ENCODE measurements around the gene GAL3ST2. TPM values are rescaled to one million over a fixed set of nuclear protein-coding genes. Genes with fewer than 3 reads are reported as not detected.
"Not testable (repeated sequence)": the region's sequence is repeated elsewhere in the genome, so short reads cannot be mapped to it uniquely, and the experiment has no call there.

Gene GAL3ST2
- polyA plus RNA-seq: not detected

GRCh38 chr2:241776336-241777169, at the start of gene GAL3ST2:
GAL3ST2 (plus strand) TSS chr2:241776822; CDS start chr2:241776956, 134 bp downstream.
- H3K4me3 Mint-ChIP-seq: no peak within 1 kb of the TSS
- peaks cover 6 to 8% (median 7%) of the 10 kb centered on the region in 3 donors for H3K4me1 Mint-ChIP-seq
- H3K9me3 Mint-ChIP-seq: peaks cover 0 to 2% (median 2%) of the 10 kb centered on the region in 3 donors
- H3K36me3 Mint-ChIP-seq: no peaks in the 10 kb centered on the region
- H3K27ac Mint-ChIP-seq: no peak within 1 kb of the TSS
- no peaks in the 10 kb centered on the region for H3K27me3 Mint-ChIP-seq

GRCh38 chr2:241728000-241728399, 48.6 kb upstream of the GAL3ST2 start:
- Mint-ChIP-seq H3K27ac (no peak overlapping the region), H3K4me1 (peaks cover 3 to 15% (median 7%) of the 10 kb centered on the region in 3 donors), H3K4me3 (no peak overlapping the region)

GRCh38 chr2:241728627-241729026, 48.0 kb upstream of the GAL3ST2 start:
- Mint-ChIP-seq H3K36me3 (peaks cover 2% of the 10 kb centered on the region), H3K4me1 (peaks cover 3 to 15% (median 7%) of the 10 kb centered on the region in 3 donors), H3K4me3 (no peak overlapping the region), H3K9me3 (no peaks in the 10 kb centered on the region), H3K27ac (no peak overlapping the region), H3K27me3 (no peaks in the 10 kb centered on the region)

More at GRCh38 chr2:241728000-241728399, 48.6 kb upstream of the GAL3ST2 start:
- peaks cover 3% of the 10 kb centered on the region for H3K36me3 Mint-ChIP-seq
- no peaks in the 10 kb centered on the region for H3K27me3 Mint-ChIP-seq
- H3K9me3 Mint-ChIP-seq: no peaks in the 10 kb centered on the region

GRCh38 chr2:241729868-241730267, 46.8 kb upstream of the GAL3ST2 start:
- Mint-ChIP-seq H3K27me3 (no peaks in the 10 kb centered on the region), H3K9me3 (no peaks in the 10 kb centered on the region), H3K4me1 (peaks cover 3 to 15% (median 7%) of the 10 kb centered on the region in 3 donors), H3K36me3 (peaks cover 2% of the 10 kb centered on the region), H3K27ac (no peak overlapping the region), H3K4me3 (peak overlapping the region in 2 of 4 donors; percentile 23 to 50)

- H3K36me3 Mint-ChIP-seq: no peaks in the 10 kb centered on the region
- no peaks in the 10 kb centered on the region for H3K9me3 Mint-ChIP-seq
- no peak overlapping the region for H3K27ac Mint-ChIP-seq
- no peaks in the 10 kb centered on the region for H3K27me3 Mint-ChIP-seq
- peak overlapping the region in 2 of 4 donors; percentile 72 to 84 for H3K4me3 Mint-ChIP-seq
- peaks cover 7 to 15% (median 7%) of the 10 kb centered on the region in 3 donors for H3K4me1 Mint-ChIP-seq
Measured at GRCh38 chr2:241730671-241731293, 45.8 kb upstream of the GAL3ST2 start.

- peak overlapping the region; percentile 83 to 90 (median 86) for H3K27ac Mint-ChIP-seq
- not testable (repeated sequence) for H3K9me3 Mint-ChIP-seq, H3K27me3 Mint-ChIP-seq, H3K36me3 Mint-ChIP-seq
- H3K4me3 Mint-ChIP-seq: peak overlapping the region; percentile 72 to 86 (median 84)
- peaks cover 7 to 16% (median 9%) of the 10 kb centered on the region in 3 donors for H3K4me1 Mint-ChIP-seq
Measured at GRCh38 chr2:241732513-241733186, 44.0 kb upstream of the GAL3ST2 start.

- no peaks in the 10 kb centered on the region for H3K9me3 Mint-ChIP-seq
- H3K4me3 Mint-ChIP-seq: peak overlapping the region; percentile 68 to 85 (median 80)
- H3K36me3 Mint-ChIP-seq: peaks cover 3% of the 10 kb centered on the region
- H3K4me1 Mint-ChIP-seq: peaks cover 7 to 17% (median 9%) of the 10 kb centered on the region in 3 donors
- peak overlapping the region in 2 of 3 donors; percentile 83 to 92 for H3K27ac Mint-ChIP-seq
- H3K27me3 Mint-ChIP-seq: no peaks in the 10 kb centered on the region
Measured at GRCh38 chr2:241733391-241734207, 43.0 kb upstream of the GAL3ST2 start.

- Mint-ChIP-seq H3K4me3 (peak overlapping the region; percentile 63 to 85 (median 70)), H3K27me3 (no peaks in the 10 kb centered on the region)
Measured at GRCh38 chr2:241734208-241734466, 42.5 kb upstream of the GAL3ST2 start.

GRCh38 chr2:241734467-241735208, 42.0 kb upstream of the GAL3ST2 start, which contains the start of gene D2HGDH:
D2HGDH (plus strand) TSS chr2:241734630; CDS start chr2:241735225, 595 bp downstream.
- Mint-ChIP-seq H3K4me3 (peak within 1 kb of the TSS; percentile 84 to 93 (median 88)), H3K27me3 (no peaks in the 10 kb centered on the region), H3K27ac (peak within 1 kb of the TSS; percentile 73 to 92 (median 83)), H3K36me3 (peaks cover 3% of the 10 kb centered on the region), H3K4me1 (peaks cover 7 to 18% (median 9%) of the 10 kb centered on the region in 3 donors), H3K9me3 (no peaks in the 10 kb centered on the region)

More at GRCh38 chr2:241734208-241734466, 42.5 kb upstream of the GAL3ST2 start:
- H3K27ac Mint-ChIP-seq: peak overlapping the region; percentile 73 to 92 (median 83)
- H3K36me3 Mint-ChIP-seq: peaks cover 3% of the 10 kb centered on the region
- H3K4me1 Mint-ChIP-seq: peaks cover 7 to 18% (median 9%) of the 10 kb centered on the region in 3 donors
- H3K9me3 Mint-ChIP-seq: no peaks in the 10 kb centered on the region

- Mint-ChIP-seq H3K27ac (peak overlapping the region in 1 of 3 donors; percentile 83), H3K9me3 (no peaks in the 10 kb centered on the region), H3K4me1 (peaks cover 7 to 11% (median 8%) of the 10 kb centered on the region in 3 donors), H3K36me3 (peaks cover 3% of the 10 kb centered on the region), H3K27me3 (no peaks in the 10 kb centered on the region), H3K4me3 (peak overlapping the region; percentile 84 to 90 (median 88))
Measured at GRCh38 chr2:241736111-241736510, 40.5 kb upstream of the GAL3ST2 start.

- no peaks in the 10 kb centered on the region for H3K27me3 Mint-ChIP-seq
- peaks cover 3% of the 10 kb centered on the region for H3K36me3 Mint-ChIP-seq
- peak overlapping the region in 2 of 4 donors; percentile 49 to 85 for H3K4me3 Mint-ChIP-seq
- H3K4me1 Mint-ChIP-seq: peaks cover 0 to 8% (median 6%) of the 10 kb centered on the region in 3 donors
- H3K9me3 Mint-ChIP-seq: no peaks in the 10 kb centered on the region
- H3K27ac Mint-ChIP-seq: peak overlapping the region in 1 of 3 donors; percentile 83
Measured at GRCh38 chr2:241738040-241738686, 38.5 kb upstream of the GAL3ST2 start.

- Mint-ChIP-seq H3K9me3 (no peaks in the 10 kb centered on the region), H3K27ac (peak overlapping the region in 2 of 3 donors; percentile 19 to 83), H3K36me3 (peaks cover 3% of the 10 kb centered on the region), H3K4me1 (peaks cover 0 to 8% (median 6%) of the 10 kb centered on the region in 3 donors), H3K27me3 (no peaks in the 10 kb centered on the region), H3K4me3 (peak overlapping the region in 3 of 4 donors; percentile 12 to 64 (median 41))
Measured at GRCh38 chr2:241739177-241739576, 37.4 kb upstream of the GAL3ST2 start.

GRCh38 chr2:241739651-241740050, 37.0 kb upstream of the GAL3ST2 start:
- H3K36me3 Mint-ChIP-seq: peaks cover 3% of the 10 kb centered on the region
- no peaks in the 10 kb centered on the region for H3K27me3 Mint-ChIP-seq
- no peaks in the 10 kb centered on the region for H3K9me3 Mint-ChIP-seq
- peaks cover 0 to 8% (median 6%) of the 10 kb centered on the region in 3 donors for H3K4me1 Mint-ChIP-seq
- H3K27ac Mint-ChIP-seq: peak overlapping the region in 2 of 3 donors; percentile 4 to 19
- peak overlapping the region in 1 of 4 donors; percentile 41 for H3K4me3 Mint-ChIP-seq

Measured in IgD-negative memory B cell (primary cell).